IPS-18a (cell line): ENCODE data around the gene SORBS2.
"Not testable (repeated sequence)": the region's sequence is repeated elsewhere in the genome, so short reads cannot be mapped to it uniquely, and the experiment has no call there.

ENCODE experiments used
- H3K27ac ChIP-seq: one replicate; pipeline ENCODE4 v1.5.1; 2013; ENCODE audit warnings: low read length
- H3K27me3 ChIP-seq: one replicate; pipeline ENCODE4 v1.6.1; 2013; ENCODE audit warnings: mild to moderate bottlenecking, low read length; ENCODE audit not compliant: control insufficient read depth, insufficient read depth
- H3K36me3 ChIP-seq: one replicate; pipeline ENCODE4 v1.6.1; 2013; ENCODE audit warnings: low read depth, low read length; ENCODE audit not compliant: control insufficient read depth
- H3K4me1 ChIP-seq: one replicate; pipeline ENCODE4 v1.6.1; 2013; ENCODE audit warnings: low read depth, low read length; ENCODE audit not compliant: control insufficient read depth
- H3K4me3 ChIP-seq: one replicate; pipeline ENCODE4 v1.5.1; 2013; ENCODE audit warnings: low read length
- H3K9ac ChIP-seq: one replicate; pipeline ENCODE4 v1.6.1; 2013; ENCODE audit warnings: mild to moderate bottlenecking, low read length, moderate library complexity
- H3K9me3 ChIP-seq: one replicate; pipeline ENCODE4 v1.6.1; 2013; ENCODE audit warnings: low read depth, low read length; ENCODE audit not compliant: control insufficient read depth

SORBS2 gene

GRCh38 chr4:185566972-185567371 lies 245.0 kb downstream of the SORBS2 start:
- H3K4me1 ChIP-seq = no peaks in the 10 kb centered on the region
- no peaks in the 10 kb centered on the region for H3K36me3 ChIP-seq
- no peak overlapping the region for H3K4me3 ChIP-seq
- no peaks in the 10 kb centered on the region for H3K27me3 ChIP-seq
- H3K9ac ChIP-seq = no peak overlapping the region
- no peak overlapping the region for H3K27ac ChIP-seq
- H3K9me3 ChIP-seq = no peaks in the 10 kb centered on the region

GRCh38 chr4:185566425-185566824 lies 245.6 kb downstream of the SORBS2 start:
- Histone ChIP-seq H3K4me3 (no peak overlapping the region), H3K4me1 (no peaks in the 10 kb centered on the region), H3K9ac (no peak overlapping the region), H3K27me3 (no peaks in the 10 kb centered on the region), H3K27ac (no peak overlapping the region), H3K36me3 (no peaks in the 10 kb centered on the region), H3K9me3 (no peaks in the 10 kb centered on the region)

- no peaks in the 10 kb centered on the region for H3K9me3 ChIP-seq
- no peaks in the 10 kb centered on the region for H3K4me1 ChIP-seq
- no peaks in the 10 kb centered on the region for H3K27me3 ChIP-seq
- no peaks in the 10 kb centered on the region for H3K36me3 ChIP-seq
- H3K4me3 ChIP-seq = no peak overlapping the region
- H3K9ac ChIP-seq = no peak overlapping the region
- H3K27ac ChIP-seq = no peak overlapping the region
Measured at GRCh38 chr4:185565696-185566095, 246.3 kb downstream of the SORBS2 start.

- Histone ChIP-seq H3K4me1 (peaks cover 4% of the 10 kb centered on the region), H3K27me3 (no peaks in the 10 kb centered on the region), H3K36me3 (no peaks in the 10 kb centered on the region), H3K9me3 (no peaks in the 10 kb centered on the region), H3K27ac (no peak overlapping the region), H3K4me3 (no peak overlapping the region), H3K9ac (no peak overlapping the region)
Measured at GRCh38 chr4:185564349-185564748, 247.6 kb downstream of the SORBS2 start.

- H3K27ac ChIP-seq = no peak overlapping the region
- no peaks in the 10 kb centered on the region for H3K27me3 ChIP-seq
- H3K9ac ChIP-seq = no peak overlapping the region
- no peak overlapping the region for H3K4me3 ChIP-seq
- H3K9me3 ChIP-seq = no peaks in the 10 kb centered on the region
- H3K36me3 ChIP-seq = no peaks in the 10 kb centered on the region
- peaks cover 4% of the 10 kb centered on the region for H3K4me1 ChIP-seq
Measured at GRCh38 chr4:185562531-185562930, 249.5 kb downstream of the SORBS2 start.

GRCh38 chr4:185560316-185560715 lies 251.7 kb downstream of the SORBS2 start:
- peaks cover 4% of the 10 kb centered on the region for H3K4me1 ChIP-seq

GRCh38 chr4:185559915-185560281 lies 252.1 kb downstream of the SORBS2 start:
- peaks cover 4% of the 10 kb centered on the region for H3K4me1 ChIP-seq
- no peaks in the 10 kb centered on the region for H3K9me3 ChIP-seq
- H3K9ac ChIP-seq = no peak overlapping the region
- no peaks in the 10 kb centered on the region for H3K27me3 ChIP-seq
- no peaks in the 10 kb centered on the region for H3K36me3 ChIP-seq
- no peak overlapping the region for H3K4me3 ChIP-seq
- no peak overlapping the region for H3K27ac ChIP-seq

More at GRCh38 chr4:185560316-185560715, 251.7 kb downstream of the SORBS2 start:
- H3K9ac ChIP-seq = no peak overlapping the region
- no peaks in the 10 kb centered on the region for H3K36me3 ChIP-seq
- H3K27ac ChIP-seq = no peak overlapping the region
- no peak overlapping the region for H3K4me3 ChIP-seq
- no peaks in the 10 kb centered on the region for H3K27me3 ChIP-seq
- H3K9me3 ChIP-seq = no peaks in the 10 kb centered on the region

GRCh38 chr4:185559251-185559914 lies 252.6 kb downstream of the SORBS2 start:
- not testable (repeated sequence) for H3K9me3 ChIP-seq, H3K4me1 ChIP-seq, H3K4me3 ChIP-seq, H3K36me3 ChIP-seq, H3K27me3 ChIP-seq, H3K27ac ChIP-seq, H3K9ac ChIP-seq

- H3K4me1 ChIP-seq = no peaks in the 10 kb centered on the region
- no peaks in the 10 kb centered on the region for H3K9me3 ChIP-seq
- no peak overlapping the region for H3K4me3 ChIP-seq
- H3K9ac ChIP-seq = no peak overlapping the region
- no peak overlapping the region for H3K27ac ChIP-seq
- no peaks in the 10 kb centered on the region for H3K36me3 ChIP-seq
- no peaks in the 10 kb centered on the region for H3K27me3 ChIP-seq
Measured at GRCh38 chr4:185554365-185555126, 257.4 kb downstream of the SORBS2 start.

- H3K9ac ChIP-seq = no peak overlapping the region
- no peaks in the 10 kb centered on the region for H3K36me3 ChIP-seq
- no peaks in the 10 kb centered on the region for H3K9me3 ChIP-seq
- H3K4me1 ChIP-seq = no peaks in the 10 kb centered on the region
- no peak overlapping the region for H3K27ac ChIP-seq
- no peak overlapping the region for H3K4me3 ChIP-seq
- no peaks in the 10 kb centered on the region for H3K27me3 ChIP-seq
Measured at GRCh38 chr4:185552254-185552653, 259.7 kb downstream of the SORBS2 start.

- Histone ChIP-seq H3K9ac (no peak overlapping the region), H3K9me3 (no peaks in the 10 kb centered on the region), H3K27me3 (no peaks in the 10 kb centered on the region), H3K27ac (no peak overlapping the region), H3K36me3 (no peaks in the 10 kb centered on the region), H3K4me3 (no peak overlapping the region), H3K4me1 (no peaks in the 10 kb centered on the region)
Measured at GRCh38 chr4:185550933-185551332, 261.1 kb downstream of the SORBS2 start.

GRCh38 chr4:185549095-185549639 lies 262.8 kb downstream of the SORBS2 start:
- no peak overlapping the region for H3K4me3 ChIP-seq
- H3K36me3 ChIP-seq = no peaks in the 10 kb centered on the region
- no peak overlapping the region for H3K27ac ChIP-seq
- no peak overlapping the region for H3K9ac ChIP-seq
- no peaks in the 10 kb centered on the region for H3K9me3 ChIP-seq
- no peaks in the 10 kb centered on the region for H3K4me1 ChIP-seq
- H3K27me3 ChIP-seq = no peaks in the 10 kb centered on the region
